BE2C (cell line): Measurements from ENCODE around the gene RPL7A.

Experiments used
- DNase-seq: peaks from one replicate; pipeline ENCODE4 v3.0.0-alpha.2; 2020
- H3K27me3 ChIP-seq: fragments of 250-450 bp; sonication (Bioruptor Pico); 2 replicates; pipeline ENCODE4 v1.5.1; 2020; ENCODE audit warnings: mild to moderate bottlenecking
- H3K36me3 ChIP-seq: fragments of 250-450 bp; sonication (Bioruptor Pico); 2 replicates; pipeline ENCODE4 v1.5.1; 2020; ENCODE audit warnings: mild to moderate bottlenecking
- H3K4me1 ChIP-seq: fragments of 250-450 bp; sonication (Bioruptor Pico); 2 replicates; pipeline ENCODE4 v1.5.1; 2020
- H3K4me3 ChIP-seq: 2 replicates; pipeline ENCODE4 v1.5.1; 2011; ENCODE audit warnings: low read depth, low read length
- H3K9me3 ChIP-seq: fragments of 250-450 bp; sonication (Bioruptor Pico); 2 replicates; pipeline ENCODE4 v1.5.1; 2020
- TF ChIP-seq, protein P1 (sequence below): IDR thresholded peaks from 2 replicates; pipeline ENCODE4 v1.5.1; 2012; ENCODE audit warnings: mild to moderate bottlenecking, low read depth, low read length

The RPL7A gene

DNA sequence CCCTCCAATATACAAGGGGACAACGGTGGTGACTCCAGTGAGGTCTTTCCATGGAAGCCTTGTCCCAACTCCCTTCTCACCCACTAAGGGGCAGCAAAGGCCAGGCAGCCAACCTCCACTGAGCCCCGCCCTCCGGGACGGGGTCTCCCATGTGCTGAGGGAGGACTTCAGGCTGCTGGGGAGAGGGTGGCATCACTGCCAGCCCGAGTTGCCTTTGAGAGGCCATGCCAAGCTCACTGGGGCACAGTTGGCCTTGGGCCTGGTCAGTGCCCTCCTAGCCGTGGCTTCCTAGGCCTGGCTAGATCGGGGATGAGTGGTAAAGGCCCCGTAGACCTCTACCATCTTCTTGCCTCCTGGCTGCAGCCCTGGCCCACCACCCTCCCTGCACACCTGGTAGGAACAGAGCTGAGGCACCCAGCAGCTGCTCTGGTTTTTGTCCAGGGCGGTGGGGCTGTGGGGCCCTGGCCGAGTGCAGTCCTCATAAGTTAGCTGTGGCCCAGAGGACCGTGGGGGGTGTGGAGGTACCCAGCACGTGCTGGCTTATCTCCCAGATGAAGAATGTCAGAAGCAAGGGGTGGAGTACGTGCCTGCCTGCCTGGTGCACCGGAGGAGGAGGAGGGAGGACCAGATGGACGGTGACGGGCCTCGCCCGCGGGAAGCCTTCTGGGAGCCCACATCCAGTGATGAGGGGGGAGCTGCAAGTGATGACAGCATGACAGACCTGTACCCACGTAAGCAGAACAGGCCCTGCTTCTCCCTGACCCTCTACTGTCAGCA, 11.6 kb downstream of the RPL7A start:
- TF ChIP-seq, protein P1, sequence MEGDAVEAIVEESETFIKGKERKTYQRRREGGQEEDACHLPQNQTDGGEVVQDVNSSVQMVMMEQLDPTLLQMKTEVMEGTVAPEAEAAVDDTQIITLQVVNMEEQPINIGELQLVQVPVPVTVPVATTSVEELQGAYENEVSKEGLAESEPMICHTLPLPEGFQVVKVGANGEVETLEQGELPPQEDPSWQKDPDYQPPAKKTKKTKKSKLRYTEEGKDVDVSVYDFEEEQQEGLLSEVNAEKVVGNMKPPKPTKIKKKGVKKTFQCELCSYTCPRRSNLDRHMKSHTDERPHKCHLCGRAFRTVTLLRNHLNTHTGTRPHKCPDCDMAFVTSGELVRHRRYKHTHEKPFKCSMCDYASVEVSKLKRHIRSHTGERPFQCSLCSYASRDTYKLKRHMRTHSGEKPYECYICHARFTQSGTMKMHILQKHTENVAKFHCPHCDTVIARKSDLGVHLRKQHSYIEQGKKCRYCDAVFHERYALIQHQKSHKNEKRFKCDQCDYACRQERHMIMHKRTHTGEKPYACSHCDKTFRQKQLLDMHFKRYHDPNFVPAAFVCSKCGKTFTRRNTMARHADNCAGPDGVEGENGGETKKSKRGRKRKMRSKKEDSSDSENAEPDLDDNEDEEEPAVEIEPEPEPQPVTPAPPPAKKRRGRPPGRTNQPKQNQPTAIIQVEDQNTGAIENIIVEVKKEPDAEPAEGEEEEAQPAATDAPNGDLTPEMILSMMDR = peak; percentile 87
- Histone ChIP-seq H3K4me1 (peaks cover 12% of the 10 kb centered on the region), H3K9me3 (no peaks in the 10 kb centered on the region), H3K36me3 (peaks cover 63% of the 10 kb centered on the region), H3K27me3 (no peaks in the 10 kb centered on the region), H3K4me3 (no peak overlapping the region)
- peak; percentile 84 for DNase-seq

DNA sequence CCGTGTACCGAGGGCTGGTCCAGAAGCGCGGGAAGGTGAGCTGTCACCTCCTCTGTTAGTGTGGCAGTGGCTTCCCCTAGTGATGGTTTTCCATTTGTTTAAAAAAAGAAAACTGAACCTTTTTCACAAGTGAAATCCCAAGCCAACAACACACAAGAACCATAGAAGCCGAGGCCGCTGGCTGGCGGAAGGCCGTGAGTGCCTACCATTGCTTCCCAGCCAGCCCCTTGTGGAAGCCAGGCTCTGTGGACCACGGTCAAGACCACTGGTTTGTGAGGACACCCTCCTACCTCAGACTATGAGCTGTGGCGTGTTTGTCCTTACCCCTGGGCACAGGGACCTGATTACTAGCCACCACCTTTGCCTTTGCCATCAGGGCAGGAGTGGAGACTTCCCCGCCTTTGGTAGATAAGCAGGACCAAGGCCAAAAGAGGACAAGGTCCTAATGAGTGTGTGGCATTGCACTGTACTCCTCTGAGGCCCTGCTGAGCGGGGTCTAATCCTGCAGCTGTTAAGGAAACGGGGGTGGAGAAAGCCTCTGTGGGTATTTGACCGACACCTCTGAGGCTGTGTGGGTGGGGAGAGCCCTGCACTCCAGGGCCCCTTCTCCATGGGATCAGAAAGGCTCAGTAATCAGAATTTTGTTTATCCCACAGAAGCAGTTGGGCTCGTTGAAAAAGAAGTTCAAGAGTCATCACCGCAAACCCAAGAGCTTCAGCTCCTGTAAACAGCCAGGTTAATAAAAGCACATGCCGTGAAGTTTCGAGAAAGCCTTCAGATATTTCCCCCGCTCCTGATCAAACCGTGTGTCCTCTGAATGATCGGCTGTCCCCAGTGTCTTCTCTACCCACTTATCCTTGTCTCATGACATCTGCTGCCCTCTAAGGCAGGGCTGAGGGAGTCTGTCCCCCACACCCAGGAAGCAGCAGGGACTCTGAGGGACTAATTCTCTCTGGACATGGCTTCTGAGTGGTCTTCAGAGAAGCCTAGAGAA, 12.7 kb downstream of the RPL7A start:
- peaks cover 12% of the 10 kb centered on the region for H3K4me1 ChIP-seq
- H3K9me3 ChIP-seq = no peaks in the 10 kb centered on the region
- DNase-seq = no peak
- no peaks in the 10 kb centered on the region for H3K27me3 ChIP-seq
- peaks cover 73% of the 10 kb centered on the region for H3K36me3 ChIP-seq
- H3K4me3 ChIP-seq = no peak overlapping the region
- TF ChIP-seq, protein P1 = no peak

DNA sequence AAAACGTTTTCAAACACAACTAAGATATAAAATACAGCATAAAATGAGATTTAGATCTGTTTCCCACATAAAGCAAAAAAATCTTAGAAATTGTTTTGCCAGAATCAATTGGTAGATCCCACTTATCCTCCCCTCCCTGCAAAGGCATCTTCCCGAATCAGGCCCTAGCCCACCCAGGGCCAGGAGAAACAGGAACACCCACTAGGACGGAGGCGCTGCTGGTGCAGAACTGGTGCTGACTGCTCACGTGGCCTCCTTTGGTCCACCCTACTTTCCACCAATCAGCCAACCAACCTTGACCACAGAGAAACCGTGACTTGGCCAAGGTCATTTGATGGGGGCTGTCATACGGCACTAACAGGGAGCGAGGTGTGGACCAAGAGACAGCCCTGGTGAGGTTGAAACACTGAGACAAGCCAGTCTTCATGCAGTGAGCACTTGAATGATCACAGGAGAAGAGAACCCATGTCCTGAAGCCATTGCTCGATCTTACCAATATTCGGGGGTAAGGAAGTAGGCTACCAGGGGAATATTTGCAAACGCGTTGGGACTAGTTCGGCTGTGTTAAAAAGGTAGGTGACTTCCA, 13.6 kb downstream of the RPL7A start:
- TF ChIP-seq, protein P1 = no peak
- H3K4me1 ChIP-seq = peaks cover 12% of the 10 kb centered on the region
- no peaks in the 10 kb centered on the region for H3K9me3 ChIP-seq
- H3K4me3 ChIP-seq = no peak overlapping the region
- no peaks in the 10 kb centered on the region for H3K27me3 ChIP-seq
- H3K36me3 ChIP-seq = peaks cover 82% of the 10 kb centered on the region
- DNase-seq = no peak

DNA sequence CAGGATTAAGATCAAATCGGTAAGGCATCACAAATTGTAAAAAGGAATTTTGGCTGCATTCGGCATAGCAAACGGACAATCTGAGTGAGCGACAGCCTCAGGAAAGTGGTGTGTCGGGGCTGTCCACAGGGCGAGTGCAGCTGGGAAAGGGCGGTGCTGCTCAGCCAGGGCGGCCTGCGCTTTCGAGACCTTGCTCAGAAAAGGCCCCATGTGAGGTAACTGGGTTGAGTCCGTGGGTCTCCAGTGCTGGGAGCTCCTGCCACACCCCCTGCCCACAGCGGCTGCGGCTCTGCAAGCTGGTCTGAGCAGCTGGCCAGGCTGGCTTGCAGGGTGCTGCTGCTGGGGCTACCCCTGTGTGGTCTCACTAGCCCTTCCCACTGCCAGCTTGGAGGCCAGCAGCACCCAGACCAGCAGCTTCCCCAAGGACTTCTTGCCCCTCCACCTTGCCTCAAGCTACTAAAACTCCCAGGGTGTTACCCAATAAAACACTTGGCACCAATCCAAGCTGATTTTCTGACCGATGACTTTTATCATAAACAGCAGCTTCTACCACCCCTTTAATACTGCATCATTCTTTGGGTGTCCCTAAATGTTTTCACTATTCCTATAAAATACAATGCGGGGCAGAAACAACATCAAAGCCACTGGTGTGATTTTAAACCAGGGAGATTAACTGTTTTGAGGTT, 14.5 kb downstream of the RPL7A start:
- Histone ChIP-seq H3K36me3 (peaks cover 91% of the 10 kb centered on the region), H3K4me1 (peaks cover 12% of the 10 kb centered on the region), H3K4me3 (no peak overlapping the region), H3K27me3 (no peaks in the 10 kb centered on the region), H3K9me3 (no peaks in the 10 kb centered on the region)
- TF ChIP-seq, protein P1 = no peak
- no peak for DNase-seq

DNA sequence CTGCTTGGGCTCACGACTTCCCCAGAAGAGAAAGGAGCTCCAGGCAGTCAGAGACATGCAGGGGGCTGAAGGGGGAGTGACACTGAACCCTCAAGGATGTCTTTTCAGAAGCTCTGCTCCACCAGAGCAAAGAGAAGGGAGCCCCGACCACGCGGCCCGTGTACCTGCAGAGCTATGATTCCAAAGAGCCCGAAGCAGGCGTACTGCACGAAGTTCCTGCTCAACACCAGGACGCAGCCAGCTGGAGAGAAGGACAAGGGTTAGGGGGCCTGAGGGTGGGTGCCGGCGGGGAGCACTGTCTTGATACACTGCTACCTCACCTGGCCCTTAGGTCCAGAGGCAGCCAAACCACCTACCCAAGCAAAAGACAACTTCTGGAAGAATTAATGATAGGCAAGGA, 18.4 kb downstream of the RPL7A start:
- H3K27me3 ChIP-seq = no peaks in the 10 kb centered on the region
- TF ChIP-seq, protein P1 = no peak
- H3K4me1 ChIP-seq = peaks cover 25% of the 10 kb centered on the region
- H3K4me3 ChIP-seq = no peak overlapping the region
- peaks cover 93% of the 10 kb centered on the region for H3K36me3 ChIP-seq
- no peaks in the 10 kb centered on the region for H3K9me3 ChIP-seq
- DNase-seq = no peak
